ENCODE measurements around the gene MTA1. TPM values are rescaled to one million over a fixed set of nuclear protein-coding genes. Genes with fewer than 3 reads are reported as not detected.

The MTA1 gene
- total RNA-seq, 3 donors from 2014 or later (not counting 1 experiment from before 2014, with no cell fraction given) = 104 to 125 (median 112) TPM

- no peaks in the 10 kb centered on the region for H3K27me3 Mint-ChIP-seq (ENCODE audit: low read depth in 2 of 2)
- peaks cover 25 to 66% of the 10 kb centered on the region in 2 donors for H3K4me1 Mint-ChIP-seq
- H3K27ac Mint-ChIP-seq = peak overlapping the region; percentile 94 to 100
- no peaks in the 10 kb centered on the region for H3K36me3 Mint-ChIP-seq
- intact Hi-C loops (cut with micrococcal nuclease) = loop anchor here (1.0 kb wide), 1 partner anchor 118 kb away; no protein-coding TSS in a partner anchor
- H3K9me3 Mint-ChIP-seq = no peaks in the 10 kb centered on the region
- H3K4me3 Mint-ChIP-seq = peak overlapping the region; percentile 91
- Histone ChIP-seq H3K27me3 (ENCODE audit: control insufficient read depth, insufficient read depth, low read length) (no peaks in the 10 kb centered on the region), H3K4me1 (ENCODE audit: control insufficient read depth, insufficient read depth, low read length) (peaks cover 68% of the 10 kb centered on the region), H3K4me3 (ENCODE audit: low read length) (peak overlapping the region; percentile 92), H3K27ac (ENCODE audit: low read length) (peak overlapping the region; percentile 98), H3K36me3 (ENCODE audit: control insufficient read depth, insufficient read depth, low read length) (peaks cover 9% of the 10 kb centered on the region), H3K9me3 (ENCODE audit: control insufficient read depth, insufficient read depth, low read length) (no peaks in the 10 kb centered on the region)
- peak in 1 of 2 donors; percentile 29 for DNase-seq
- 78% methylated on average over 20 of the region's 20 CpGs for WGBS (ENCODE audit: insufficient coverage)
- no peak for ATAC-seq
- TF ChIP-seq CTCF (IDR thresholded peaks at IDR 0.05) = no peak
These were observed 69.3 kb downstream of the MTA1 start for GRCh38 chr14:105488781-105489541.

- H3K27me3 Mint-ChIP-seq (ENCODE audit: low read depth in 2 of 2) = no peaks in the 10 kb centered on the region
- ATAC-seq (peak in 2 of 3 donors; percentile 3 to 5), DNase-seq (peak; percentile 78 to 96)
- H3K4me1 ChIP-seq (ENCODE audit: control insufficient read depth, insufficient read depth, low read length) = peaks cover 60% of the 10 kb centered on the region
- peak overlapping the region; percentile 91 for H3K4me3 Mint-ChIP-seq
- TF ChIP-seq CTCF (IDR thresholded peaks at IDR 0.05) = no peak
- H3K4me3 ChIP-seq (ENCODE audit: low read length) = peak overlapping the region; percentile 72
- H3K36me3 ChIP-seq (ENCODE audit: control insufficient read depth, insufficient read depth, low read length) = peaks cover 9% of the 10 kb centered on the region
- peak overlapping the region; percentile 98 for H3K27ac ChIP-seq (ENCODE audit: low read length)
- no peaks in the 10 kb centered on the region for H3K27me3 ChIP-seq (ENCODE audit: control insufficient read depth, insufficient read depth, low read length)
- intact Hi-C loops (cut with micrococcal nuclease) = loop anchor here (1.0 to 5.0 kb wide), 5 partner anchors 7 to 118 kb away; partner anchors contain the start of genes TEX22 and TMEM121
- no peaks in the 10 kb centered on the region for H3K36me3 Mint-ChIP-seq
- WGBS (ENCODE audit: insufficient coverage) = 1% methylated on average over 44 of the region's 44 CpGs
- H3K4me1 Mint-ChIP-seq = peaks cover 25 to 59% of the 10 kb centered on the region in 2 donors
- H3K9me3 Mint-ChIP-seq = no peaks in the 10 kb centered on the region
- no peaks in the 10 kb centered on the region for H3K9me3 ChIP-seq (ENCODE audit: control insufficient read depth, insufficient read depth, low read length)
- H3K27ac Mint-ChIP-seq = peak overlapping the region; percentile 94 to 100
These were observed 70.1 kb downstream of the MTA1 start for GRCh38 chr14:105489542-105490266.

- no peak for ATAC-seq
- Mint-ChIP-seq H3K9me3 (no peaks in the 10 kb centered on the region), H3K4me1 (peaks cover 25 to 54% of the 10 kb centered on the region in 2 donors)
These were observed 70.6 kb downstream of the MTA1 start for GRCh38 chr14:105490267-105490571.

More at GRCh38 chr14:105490267-105490571, 70.6 kb downstream of the MTA1 start:
- Mint-ChIP-seq H3K4me3 (peak overlapping the region; percentile 91), H3K27me3 (ENCODE audit: low read depth in 2 of 2) (no peaks in the 10 kb centered on the region), H3K27ac (peak overlapping the region; percentile 94 to 100), H3K36me3 (no peaks in the 10 kb centered on the region)
- H3K27ac ChIP-seq (ENCODE audit: low read length) = peak overlapping the region; percentile 98
- no peaks in the 10 kb centered on the region for H3K27me3 ChIP-seq (ENCODE audit: control insufficient read depth, insufficient read depth, low read length)
- under 1% methylated on average over 33 of the region's 33 CpGs for WGBS (ENCODE audit: insufficient coverage)
- peaks cover 9% of the 10 kb centered on the region for H3K36me3 ChIP-seq (ENCODE audit: control insufficient read depth, insufficient read depth, low read length)
- DNase-seq = no peak
- H3K9me3 ChIP-seq (ENCODE audit: control insufficient read depth, insufficient read depth, low read length) = no peaks in the 10 kb centered on the region
- H3K4me3 ChIP-seq (ENCODE audit: low read length) = peak overlapping the region; percentile 72
- intact Hi-C loops (cut with micrococcal nuclease) = loop anchor here (1.0 to 5.0 kb wide), 4 partner anchors 8 to 93 kb away; partner anchors contain the start of genes TEX22 and TMEM121
- peaks cover 55% of the 10 kb centered on the region for H3K4me1 ChIP-seq (ENCODE audit: control insufficient read depth, insufficient read depth, low read length)
- TF ChIP-seq CTCF (IDR thresholded peaks at IDR 0.05) = no peak

Measured in natural killer cell (primary cell).